Endothelial cell (in vitro differentiated cells): Measurements from ENCODE around the gene POLR3A. TPM values are rescaled to one million over a fixed set of nuclear protein-coding genes. Genes with fewer than 3 reads are reported as not detected.

Source experiments
- DNase-seq: peaks from one replicate; pipeline ENCODE4 v3.0.0; 2021; ENCODE audit warnings: low spot score
- H3K27ac Mint-ChIP-seq: one replicate; pipeline ENCODE4 v1.8.0; 2021; ENCODE audit warnings: mixed read lengths, inconsistent platforms; ENCODE audit not compliant: unreplicated experiment
- H3K27me3 Mint-ChIP-seq: one replicate; pipeline ENCODE4 v1.8.0; 2021; ENCODE audit warnings: mild to moderate bottlenecking, moderate library complexity, mixed read lengths, inconsistent platforms; ENCODE audit not compliant: unreplicated experiment
- H3K36me3 Mint-ChIP-seq: one replicate; pipeline ENCODE4 v1.8.0; 2021; ENCODE audit warnings: mild to moderate bottlenecking, low read depth, mixed read lengths, inconsistent platforms; ENCODE audit not compliant: unreplicated experiment
- H3K4me1 Mint-ChIP-seq: one replicate; pipeline ENCODE4 v1.8.0; 2021; ENCODE audit warnings: mild to moderate bottlenecking, mixed read lengths, inconsistent platforms; ENCODE audit not compliant: unreplicated experiment
- H3K4me3 Mint-ChIP-seq: one replicate; pipeline ENCODE4 v1.8.0; 2021; ENCODE audit warnings: mild to moderate bottlenecking, mixed read lengths, inconsistent platforms; ENCODE audit not compliant: unreplicated experiment
- H3K9me3 Mint-ChIP-seq: one replicate; pipeline ENCODE4 v1.8.0; 2021; ENCODE audit warnings: mixed read lengths, inconsistent platforms; ENCODE audit not compliant: unreplicated experiment
- CTCF ChIP-seq: fragments of 200-600 bp; sonication (generic); IDR thresholded peaks from one replicate; pipeline ENCODE4 v1.5.0; 2021; ENCODE audit warnings: antibody characterized with exemption; ENCODE audit not compliant: unreplicated experiment
- total RNA-seq: library from RNA; stranded (reverse); fragmentation: NEBNext Ultra II Directional; extraction: Animal tissue kit (Norgen Biotek cat#: 25700); gene quantifications from one replicate; pipeline ENCODE4 v1.2.1, GENCODE V29; 2021; ENCODE audit not compliant: unreplicated experiment

The POLR3A gene
- total RNA-seq, 1 donor from 2014 or later, result 18.4 TPM

- no peaks in the 10 kb centered on the region for H3K9me3 Mint-ChIP-seq
- H3K4me1 Mint-ChIP-seq, result no peaks in the 10 kb centered on the region
- H3K36me3 Mint-ChIP-seq, result peaks cover 51% of the 10 kb centered on the region
- DNase-seq, result no peak
- H3K27me3 Mint-ChIP-seq, result peaks cover 3% of the 10 kb centered on the region
- no peak for TF ChIP-seq CTCF
- no peak overlapping the region for H3K4me3 Mint-ChIP-seq
- H3K27ac Mint-ChIP-seq, result no peak overlapping the region
Measured at GRCh38 chr10:77983384-77984341, 45.7 kb downstream of the POLR3A start.

GRCh38 chr10:77981281-77981680, 48.0 kb downstream of the POLR3A start:
- no peak overlapping the region for H3K27ac Mint-ChIP-seq
- no peaks in the 10 kb centered on the region for H3K9me3 Mint-ChIP-seq
- no peak for DNase-seq
- H3K4me3 Mint-ChIP-seq, result no peak overlapping the region
- no peaks in the 10 kb centered on the region for H3K4me1 Mint-ChIP-seq
- H3K36me3 Mint-ChIP-seq, result peaks cover 53% of the 10 kb centered on the region
- TF ChIP-seq CTCF, result no peak
- H3K27me3 Mint-ChIP-seq, result peaks cover 3% of the 10 kb centered on the region

GRCh38 chr10:77979221-77979620, 50.1 kb downstream of the POLR3A start:
- no peak for DNase-seq
- H3K36me3 Mint-ChIP-seq, result peaks cover 40% of the 10 kb centered on the region
- no peaks in the 10 kb centered on the region for H3K4me1 Mint-ChIP-seq
- no peaks in the 10 kb centered on the region for H3K9me3 Mint-ChIP-seq
- no peak overlapping the region for H3K27ac Mint-ChIP-seq
- no peak for TF ChIP-seq CTCF
- no peak overlapping the region for H3K4me3 Mint-ChIP-seq
- H3K27me3 Mint-ChIP-seq, result peaks cover 4% of the 10 kb centered on the region

DNA sequence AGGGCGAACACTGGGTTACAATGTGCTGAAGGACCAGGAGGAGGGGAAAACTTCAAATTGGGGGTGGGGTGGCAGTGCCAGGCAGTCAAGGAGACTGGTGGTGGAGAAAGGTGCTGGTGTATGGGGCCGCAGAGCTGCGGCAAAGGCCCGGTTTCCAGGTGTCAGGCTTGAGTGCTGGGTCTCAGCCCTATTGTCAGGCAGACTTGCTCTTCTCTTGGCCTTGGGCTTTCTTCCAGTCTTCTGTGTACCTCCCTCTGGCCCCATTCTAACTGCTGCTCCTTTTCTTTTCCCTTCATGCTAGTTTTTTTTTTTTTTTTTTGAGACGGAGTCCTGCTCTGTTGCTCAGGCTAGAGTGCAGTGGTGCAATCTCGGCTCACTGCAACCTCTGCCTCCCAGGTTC, 51.0 kb downstream of the POLR3A start:
- Mint-ChIP-seq H3K4me3 (peak overlapping the region; percentile 31), H3K36me3 (peaks cover 32% of the 10 kb centered on the region), H3K27ac (no peak overlapping the region), H3K9me3 (no peaks in the 10 kb centered on the region), H3K4me1 (no peaks in the 10 kb centered on the region), H3K27me3 (peaks cover 4% of the 10 kb centered on the region)
- TF ChIP-seq CTCF, result no peak
- DNase-seq, result no peak

GRCh38 chr10:77977934-77978333, 51.4 kb downstream of the POLR3A start:
- Mint-ChIP-seq H3K27me3 (peaks cover 4% of the 10 kb centered on the region), H3K4me3 (peak overlapping the region; percentile 31), H3K27ac (no peak overlapping the region), H3K4me1 (no peaks in the 10 kb centered on the region), H3K36me3 (peaks cover 28% of the 10 kb centered on the region), H3K9me3 (no peaks in the 10 kb centered on the region)
- TF ChIP-seq CTCF, result no peak
- DNase-seq, result no peak
